GM19372 (cell line): ENCODE measurements around the gene NCOA3.
A peak's percentile ranks its signal among the peaks of the same experiment; 100 is the strongest.
"Not testable (repeated sequence)": the region's sequence is repeated elsewhere in the genome, so short reads cannot be mapped to it uniquely, and the experiment has no call there.

Experiments used
- ATAC-seq: cut with Tn5 transposase; IDR thresholded peaks from one replicate; pipeline ENCODE4 v1.9.1; 2021; ENCODE audit warnings: mild to moderate bottlenecking, low read depth, moderate library complexity; ENCODE audit not compliant: unreplicated experiment

The NCOA3 gene

GRCh38 chr20:47559141-47559540 is 57.5 kb downstream of the NCOA3 start:
- ATAC-seq: no peak

- no peak for ATAC-seq
Observed at GRCh38 chr20:47561180-47561579, 59.5 kb downstream of the NCOA3 start.

- ATAC-seq: no peak
Observed at GRCh38 chr20:47561603-47562583, 60.2 kb downstream of the NCOA3 start.

- no peak for ATAC-seq
Observed at GRCh38 chr20:47566269-47566668, 64.6 kb downstream of the NCOA3 start.

GRCh38 chr20:47568019-47568418 is 66.3 kb downstream of the NCOA3 start:
- no peak for ATAC-seq

GRCh38 chr20:47568837-47569410 is 67.2 kb downstream of the NCOA3 start:
- no peak for ATAC-seq

- no peak for ATAC-seq
Observed at GRCh38 chr20:47571426-47571825, 69.7 kb downstream of the NCOA3 start.

GRCh38 chr20:47572105-47572729 is 70.5 kb downstream of the NCOA3 start:
- no peak for ATAC-seq

GRCh38 chr20:47573559-47573958 is 71.9 kb downstream of the NCOA3 start:
- no peak for ATAC-seq

GRCh38 chr20:47574616-47575364 is 73.1 kb downstream of the NCOA3 start:
- ATAC-seq: no peak

- peak; percentile 59 for ATAC-seq
Observed at GRCh38 chr20:47576516-47577033, 74.9 kb downstream of the NCOA3 start.

- ATAC-seq: no peak
Observed at GRCh38 chr20:47577314-47577713, 75.6 kb downstream of the NCOA3 start.

- no peak for ATAC-seq
Observed at GRCh38 chr20:47578543-47578942, 76.9 kb downstream of the NCOA3 start.

- ATAC-seq: not testable (repeated sequence)
Observed at GRCh38 chr20:47580686-47581085, 79.0 kb downstream of the NCOA3 start.

GRCh38 chr20:47581090-47581489 is 79.4 kb downstream of the NCOA3 start:
- no peak for ATAC-seq

- no peak for ATAC-seq
Observed at GRCh38 chr20:47583551-47583950, 81.9 kb downstream of the NCOA3 start.

- ATAC-seq: no peak
Observed at GRCh38 chr20:47585087-47585747, 83.5 kb downstream of the NCOA3 start.

GRCh38 chr20:47586649-47587294 is 85.1 kb downstream of the NCOA3 start:
- no peak for ATAC-seq

GRCh38 chr20:47588158-47588557 is 86.5 kb downstream of the NCOA3 start:
- no peak for ATAC-seq
